NB4 (cell line): ENCODE measurements around the gene BRD4.
A peak's percentile ranks its signal among the peaks of the same experiment; 100 is the strongest.

Experiments
- DNase-seq: peaks from one replicate; pipeline ENCODE4 v3.0.0; 2010; ENCODE audit warnings: low read depth
- H3K4me3 ChIP-seq: one replicate; pipeline ENCODE4 v1.5.1; 2011; ENCODE audit warnings: mild to moderate bottlenecking, low read depth, low read length, moderate library complexity
- MYC ChIP-seq: IDR thresholded peaks from 2 replicates; pipeline ENCODE4 v1.6.1; 2011; ENCODE audit warnings: low read depth, low read length
- POLR2A ChIP-seq: IDR thresholded peaks from 2 replicates; pipeline ENCODE4 v1.6.1; 2011; ENCODE audit warnings: mild to moderate bottlenecking; ENCODE audit not compliant: insufficient read length; ENCODE audit errors: extremely low read depth
- TF ChIP-seq, protein P1 (sequence below): IDR thresholded peaks from 2 replicates; pipeline ENCODE4 v1.6.1; 2011; ENCODE audit warnings: low read depth, low read length
- TF ChIP-seq, protein P2 (sequence below): IDR thresholded peaks from one replicate; pipeline ENCODE4 v1.5.1; 2012; ENCODE audit warnings: low read depth, low read length

The BRD4 gene

GRCh38 chr19:15332311-15332996, at the start of gene BRD4:
BRD4 (minus strand) TSS chr19:15332539; CDS start chr19:15273099, 59,440 bp downstream.
- TF ChIP-seq, protein P1, sequence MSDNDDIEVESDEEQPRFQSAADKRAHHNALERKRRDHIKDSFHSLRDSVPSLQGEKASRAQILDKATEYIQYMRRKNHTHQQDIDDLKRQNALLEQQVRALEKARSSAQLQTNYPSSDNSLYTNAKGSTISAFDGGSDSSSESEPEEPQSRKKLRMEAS: no peak
- no peak; the same call in 1 of the 2 replicates for TF ChIP-seq MYC
- TF ChIP-seq POLR2A: peak; percentile 48
- TF ChIP-seq, protein P2, sequence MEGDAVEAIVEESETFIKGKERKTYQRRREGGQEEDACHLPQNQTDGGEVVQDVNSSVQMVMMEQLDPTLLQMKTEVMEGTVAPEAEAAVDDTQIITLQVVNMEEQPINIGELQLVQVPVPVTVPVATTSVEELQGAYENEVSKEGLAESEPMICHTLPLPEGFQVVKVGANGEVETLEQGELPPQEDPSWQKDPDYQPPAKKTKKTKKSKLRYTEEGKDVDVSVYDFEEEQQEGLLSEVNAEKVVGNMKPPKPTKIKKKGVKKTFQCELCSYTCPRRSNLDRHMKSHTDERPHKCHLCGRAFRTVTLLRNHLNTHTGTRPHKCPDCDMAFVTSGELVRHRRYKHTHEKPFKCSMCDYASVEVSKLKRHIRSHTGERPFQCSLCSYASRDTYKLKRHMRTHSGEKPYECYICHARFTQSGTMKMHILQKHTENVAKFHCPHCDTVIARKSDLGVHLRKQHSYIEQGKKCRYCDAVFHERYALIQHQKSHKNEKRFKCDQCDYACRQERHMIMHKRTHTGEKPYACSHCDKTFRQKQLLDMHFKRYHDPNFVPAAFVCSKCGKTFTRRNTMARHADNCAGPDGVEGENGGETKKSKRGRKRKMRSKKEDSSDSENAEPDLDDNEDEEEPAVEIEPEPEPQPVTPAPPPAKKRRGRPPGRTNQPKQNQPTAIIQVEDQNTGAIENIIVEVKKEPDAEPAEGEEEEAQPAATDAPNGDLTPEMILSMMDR: no peak
- DNase-seq: peak; percentile 68
- peak within 1 kb of the TSS; percentile 80 for H3K4me3 ChIP-seq

DNA sequence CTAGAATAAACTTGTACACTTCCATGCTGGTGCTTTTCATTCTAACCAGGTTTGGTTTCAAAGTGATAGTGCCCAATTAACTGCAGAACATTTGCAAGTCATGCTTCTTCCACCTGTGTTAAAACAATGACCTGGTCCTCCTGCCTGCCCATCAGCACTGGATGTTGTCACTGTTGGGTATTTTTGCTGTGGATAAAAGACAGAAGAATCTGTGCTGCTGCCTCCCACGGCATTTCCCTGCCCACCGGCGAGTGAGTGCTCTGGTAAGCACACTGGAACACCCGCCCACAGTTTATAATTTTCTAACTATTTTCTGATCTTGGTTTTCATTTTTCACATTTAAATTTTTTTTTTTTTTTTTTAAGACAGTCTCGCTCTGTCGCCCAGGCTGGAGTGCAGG, 49.5 kb upstream of the BRD4 start:
- DNase-seq: no peak
- H3K4me3 ChIP-seq: no peak overlapping the region
- TF ChIP-seq MYC (no peak), POLR2A (no peak)
- TF ChIP-seq, protein P2: no peak
- TF ChIP-seq, protein P1: no peak

DNA sequence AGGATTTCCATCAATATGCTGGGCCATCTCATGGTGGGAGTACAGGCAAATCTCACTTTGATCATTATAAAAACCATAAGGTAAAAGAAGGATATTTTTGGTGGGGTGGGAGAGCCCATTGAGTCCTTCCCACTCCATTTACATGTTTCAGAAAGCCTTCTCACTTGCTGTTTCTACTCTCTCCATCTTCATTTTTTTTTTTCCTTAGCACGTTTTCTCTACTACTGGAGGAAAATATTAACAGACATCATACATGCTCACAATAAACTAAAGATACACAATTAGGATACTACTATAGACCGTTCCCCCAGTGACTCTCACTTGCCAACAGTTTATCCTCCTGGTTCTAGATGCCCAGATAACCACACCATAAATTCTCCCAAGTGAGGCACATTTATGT, 49.1 kb upstream of the BRD4 start:
- TF ChIP-seq POLR2A (no peak), MYC (no peak)
- TF ChIP-seq, protein P2: no peak
- TF ChIP-seq, protein P1: no peak
- DNase-seq: no peak
- H3K4me3 ChIP-seq: no peak overlapping the region

DNA sequence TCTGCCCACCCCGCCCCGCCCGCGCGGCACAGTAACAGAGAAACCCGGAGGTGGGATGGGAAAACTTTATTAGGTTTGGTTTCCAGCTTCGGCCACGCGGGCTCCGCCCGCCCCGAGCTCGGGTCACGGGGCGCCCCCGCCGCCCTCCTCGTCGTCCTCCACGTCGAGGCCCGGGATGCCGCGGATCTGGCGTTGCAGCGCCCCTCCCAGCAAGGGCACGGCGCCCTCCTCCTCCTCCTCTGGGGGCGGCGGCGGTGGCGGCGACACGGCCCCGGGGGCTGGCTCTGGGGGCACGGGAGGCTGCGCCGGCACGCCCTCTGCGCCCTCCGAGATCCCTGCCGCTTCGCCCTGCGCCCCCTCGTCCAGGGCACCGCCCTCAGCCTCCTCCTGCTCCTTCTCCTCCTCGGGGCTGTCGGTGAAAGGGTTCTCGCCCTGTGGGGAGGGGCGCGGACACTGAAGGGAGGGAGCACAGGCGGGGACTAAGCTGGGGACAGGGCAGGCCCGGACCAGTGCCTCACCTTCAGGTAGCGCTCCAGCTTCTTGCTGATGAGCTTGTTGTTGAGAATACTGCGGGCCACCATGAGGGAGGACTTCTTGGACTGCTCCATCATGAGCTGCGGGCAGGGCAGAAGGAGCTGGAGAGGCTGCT, 47.8 kb upstream of the BRD4 start:
- peak; percentile 45; the same call in 1 of the 2 replicates for TF ChIP-seq MYC
- TF ChIP-seq, protein P1: no peak
- peak overlapping the region; percentile 53 for H3K4me3 ChIP-seq
- DNase-seq: peak; percentile 76

DNA sequence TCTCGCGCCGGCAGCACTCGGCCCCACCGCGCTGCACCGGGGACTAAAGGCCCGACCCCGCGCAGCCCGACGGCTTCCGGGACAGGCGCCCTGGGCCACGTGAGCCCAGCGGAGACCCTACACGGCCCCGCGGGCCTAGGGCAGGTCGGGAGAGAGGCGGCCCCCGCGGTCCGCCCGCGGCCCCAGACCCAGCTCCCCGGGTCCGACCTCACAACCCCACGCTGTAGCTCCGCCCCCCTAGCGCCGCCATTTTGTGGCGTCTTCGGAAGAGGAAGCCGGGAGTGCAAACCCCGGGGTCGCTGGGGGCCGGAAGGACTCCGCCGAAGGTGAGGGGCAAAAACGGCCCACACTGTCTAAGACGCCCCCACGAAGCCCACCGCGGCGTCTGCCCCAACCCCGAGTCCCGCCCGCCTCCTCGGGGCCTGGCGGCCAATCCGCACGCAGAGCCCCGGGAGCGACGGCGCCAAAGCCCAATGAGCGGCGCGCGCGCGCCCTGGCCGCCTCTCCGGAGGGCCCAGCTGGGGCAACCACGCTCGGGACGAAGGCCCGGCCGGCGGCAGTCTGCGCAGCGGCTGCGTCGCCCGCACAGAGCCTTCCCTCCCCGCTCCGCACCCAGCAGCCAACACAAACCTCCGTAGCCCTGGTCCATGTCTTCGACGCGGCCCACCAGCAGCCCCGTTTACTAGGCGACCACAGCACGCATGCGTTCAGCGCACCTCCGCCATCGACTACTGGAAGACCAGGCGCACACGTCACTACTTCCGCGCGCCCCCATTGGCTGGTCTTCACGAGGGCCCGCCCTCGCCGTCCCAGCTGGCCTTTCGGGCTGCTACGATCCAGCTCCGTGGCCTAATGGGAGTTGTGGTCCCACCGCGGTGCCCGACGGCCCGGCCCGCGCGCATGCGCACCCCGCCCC, 47.0 kb upstream of the BRD4 start, which contains the start of gene AKAP8:
Gene AKAP8 (minus strand): TSS at position 705 of the 916 bp plus-strand sequence. CDS start 56 bp downstream, at position 649.
- DNase-seq: peak; percentile 98
- peak within 1 kb of the TSS; percentile 97 for H3K4me3 ChIP-seq
- TF ChIP-seq MYC (peak; percentile 37; the same call in 1 of the 2 replicates), POLR2A (peak; percentile 49)
- TF ChIP-seq, protein P2: no peak
- TF ChIP-seq, protein P1: peak; percentile 52
